HG02870 (cell line): ENCODE measurements around the gene ADIG.
"Not testable (repeated sequence)": the region's sequence is repeated elsewhere in the genome, so short reads cannot be mapped to it uniquely, and the experiment has no call there.

Experiments used
- ATAC-seq: cut with Tn5 transposase; IDR thresholded peaks from one replicate; pipeline ENCODE4 v1.9.1; 2021; ENCODE audit warnings: mild to moderate bottlenecking, moderate library complexity; ENCODE audit not compliant: unreplicated experiment

The ADIG gene

GRCh38 chr20:38569747-38570525 is 11.1 kb upstream of the ADIG start:
- no peak for ATAC-seq

- no peak for ATAC-seq
Measured at GRCh38 chr20:38573413-38573812, 7.6 kb upstream of the ADIG start.

- ATAC-seq, result no peak
Measured at GRCh38 chr20:38579219-38579910, 1.6 kb upstream of the ADIG start.

- no peak for ATAC-seq
Measured at GRCh38 chr20:38579921-38580320, 1.1 kb upstream of the ADIG start.

- ATAC-seq, result no peak
Measured at GRCh38 chr20:38581830-38582358, 897 bp downstream of the ADIG start.

- ATAC-seq, result no peak
Measured at GRCh38 chr20:38583306-38583705, 2.3 kb downstream of the ADIG start.

- ATAC-seq, result no peak
Measured at GRCh38 chr20:38584099-38584763, 3.2 kb downstream of the ADIG start.

GRCh38 chr20:38585404-38586180 is 4.6 kb downstream of the ADIG start:
- no peak for ATAC-seq

- ATAC-seq, result no peak
Measured at GRCh38 chr20:38586181-38586525, 5.2 kb downstream of the ADIG start.

GRCh38 chr20:38588303-38588702 is 7.3 kb downstream of the ADIG start:
- no peak for ATAC-seq

- ATAC-seq, result no peak
Measured at GRCh38 chr20:38589351-38589750, 8.4 kb downstream of the ADIG start.

GRCh38 chr20:38589967-38590675 is 9.1 kb downstream of the ADIG start:
- no peak for ATAC-seq

- no peak for ATAC-seq
Measured at GRCh38 chr20:38590676-38591473, 9.9 kb downstream of the ADIG start.

GRCh38 chr20:38591474-38592410 is 10.7 kb downstream of the ADIG start:
- ATAC-seq, result no peak

- ATAC-seq, result not testable (repeated sequence)
Measured at GRCh38 chr20:38592411-38592790, 11.4 kb downstream of the ADIG start.

GRCh38 chr20:38594281-38594680 is 13.3 kb downstream of the ADIG start:
- not testable (repeated sequence) for ATAC-seq

GRCh38 chr20:38595886-38596285 is 14.9 kb downstream of the ADIG start:
- not testable (repeated sequence) for ATAC-seq

GRCh38 chr20:38599410-38599882 is 18.4 kb downstream of the ADIG start:
- ATAC-seq, result no peak
